Measurements from ENCODE around the gene SGK2.
"Not testable (repeated sequence)": the region's sequence is repeated elsewhere in the genome, so short reads cannot be mapped to it uniquely, and the experiment has no call there.

SGK2 gene

DNA sequence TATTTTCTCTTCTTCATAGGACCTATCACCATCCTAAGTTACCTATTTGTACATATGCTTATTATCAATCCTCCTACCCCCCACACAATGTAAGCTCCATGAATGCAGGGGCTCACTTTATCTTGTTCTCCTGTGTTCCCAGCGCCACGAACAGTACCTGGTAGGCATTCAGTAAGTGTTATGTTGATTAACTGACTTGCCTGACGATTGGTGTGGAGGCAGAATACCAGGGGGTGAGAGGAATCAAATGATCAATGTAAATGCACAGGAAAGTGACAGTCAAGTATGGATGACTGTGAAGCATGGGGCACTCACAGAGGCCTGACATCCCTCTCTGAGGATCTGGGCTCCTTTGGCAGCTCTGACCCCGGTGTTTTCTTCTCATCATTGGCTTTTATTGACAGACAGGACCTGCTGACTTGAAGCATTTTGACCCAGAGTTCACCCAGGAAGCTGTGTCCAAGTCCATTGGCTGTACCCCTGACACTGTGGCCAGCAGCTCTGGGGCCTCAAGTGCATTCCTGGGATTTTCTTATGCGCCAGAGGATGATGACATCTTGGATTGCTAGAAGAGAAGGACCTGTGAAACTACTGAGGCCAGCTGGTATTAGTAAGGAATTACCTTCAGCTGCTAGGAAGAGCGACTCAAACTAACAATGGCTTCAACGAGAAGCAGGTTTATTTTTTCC, 25.8 kb downstream of the SGK2 start:
- DNase-seq (ENCODE audit: low spot score) = no peak
- TF ChIP-seq, protein P1, sequence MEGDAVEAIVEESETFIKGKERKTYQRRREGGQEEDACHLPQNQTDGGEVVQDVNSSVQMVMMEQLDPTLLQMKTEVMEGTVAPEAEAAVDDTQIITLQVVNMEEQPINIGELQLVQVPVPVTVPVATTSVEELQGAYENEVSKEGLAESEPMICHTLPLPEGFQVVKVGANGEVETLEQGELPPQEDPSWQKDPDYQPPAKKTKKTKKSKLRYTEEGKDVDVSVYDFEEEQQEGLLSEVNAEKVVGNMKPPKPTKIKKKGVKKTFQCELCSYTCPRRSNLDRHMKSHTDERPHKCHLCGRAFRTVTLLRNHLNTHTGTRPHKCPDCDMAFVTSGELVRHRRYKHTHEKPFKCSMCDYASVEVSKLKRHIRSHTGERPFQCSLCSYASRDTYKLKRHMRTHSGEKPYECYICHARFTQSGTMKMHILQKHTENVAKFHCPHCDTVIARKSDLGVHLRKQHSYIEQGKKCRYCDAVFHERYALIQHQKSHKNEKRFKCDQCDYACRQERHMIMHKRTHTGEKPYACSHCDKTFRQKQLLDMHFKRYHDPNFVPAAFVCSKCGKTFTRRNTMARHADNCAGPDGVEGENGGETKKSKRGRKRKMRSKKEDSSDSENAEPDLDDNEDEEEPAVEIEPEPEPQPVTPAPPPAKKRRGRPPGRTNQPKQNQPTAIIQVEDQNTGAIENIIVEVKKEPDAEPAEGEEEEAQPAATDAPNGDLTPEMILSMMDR (IDR thresholded peaks at IDR 0.05; ENCODE audit: extremely low read depth, missing control alignments) = no peak

DNA sequence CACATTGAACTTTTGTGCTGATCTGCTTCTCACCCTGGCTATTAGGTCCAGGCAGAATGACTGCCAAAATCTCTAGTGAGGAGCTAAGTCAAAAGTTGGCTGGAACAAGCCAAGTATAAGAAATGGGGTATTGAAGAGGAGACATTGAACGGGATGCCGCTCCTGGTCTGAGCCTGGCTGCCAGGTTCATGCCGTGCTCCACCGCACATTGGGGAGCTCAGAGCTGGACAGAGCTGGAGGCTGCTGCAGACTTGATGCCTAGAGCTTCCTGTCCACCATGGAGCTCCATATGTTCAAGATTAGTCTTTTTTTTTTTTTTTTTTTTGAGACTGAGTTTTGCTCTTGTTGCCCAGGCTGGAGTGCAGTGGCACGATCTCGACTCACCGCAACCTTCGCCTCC, 27.8 kb downstream of the SGK2 start:
- no peak for DNase-seq (ENCODE audit: low spot score)
- TF ChIP-seq, protein P1 (IDR thresholded peaks at IDR 0.05; ENCODE audit: extremely low read depth, missing control alignments) = no peak

DNA sequence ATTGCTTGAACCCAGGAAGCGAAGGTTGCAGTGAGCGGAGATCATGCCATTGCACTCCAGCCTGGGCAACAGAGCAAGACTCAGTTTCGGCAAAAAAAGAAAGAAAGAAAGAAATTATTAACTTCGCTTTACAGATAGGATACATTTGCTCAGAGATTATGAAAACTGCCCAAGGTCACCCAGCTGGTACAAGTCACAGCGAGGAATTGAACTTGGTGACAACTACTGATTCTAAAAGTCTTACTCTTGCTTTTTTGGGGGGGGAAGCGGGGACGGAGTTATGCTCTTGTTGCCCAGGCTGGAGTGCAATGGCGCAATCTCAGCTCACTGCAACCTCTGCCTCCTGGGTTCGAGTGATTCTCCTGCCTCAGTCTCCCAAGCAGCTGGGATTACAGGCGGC, 29.7 kb downstream of the SGK2 start:
- not testable (repeated sequence) for DNase-seq (ENCODE audit: low spot score)

DNA sequence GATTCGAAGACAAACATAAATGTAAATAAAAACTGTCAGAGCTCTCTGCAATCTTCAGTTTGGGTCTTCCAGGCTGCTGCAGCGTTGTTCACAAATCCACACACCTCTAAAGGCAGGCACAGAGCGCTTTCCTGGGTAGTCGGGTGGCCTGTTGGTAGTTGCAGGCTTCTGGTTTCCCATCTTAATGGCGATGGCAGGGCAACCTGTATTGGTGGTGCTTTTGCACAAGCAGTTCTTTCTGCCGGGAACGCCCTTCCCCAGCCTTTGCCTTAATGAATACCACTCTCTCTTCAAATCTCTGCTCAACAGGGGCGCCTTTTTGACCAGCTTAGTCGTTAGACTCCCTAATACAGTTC, 31.2 kb downstream of the SGK2 start:
- TF ChIP-seq, protein P1 (IDR thresholded peaks at IDR 0.05; ENCODE audit: extremely low read depth, missing control alignments) = no peak
- peak; percentile 38 for DNase-seq (ENCODE audit: low spot score)

DNA sequence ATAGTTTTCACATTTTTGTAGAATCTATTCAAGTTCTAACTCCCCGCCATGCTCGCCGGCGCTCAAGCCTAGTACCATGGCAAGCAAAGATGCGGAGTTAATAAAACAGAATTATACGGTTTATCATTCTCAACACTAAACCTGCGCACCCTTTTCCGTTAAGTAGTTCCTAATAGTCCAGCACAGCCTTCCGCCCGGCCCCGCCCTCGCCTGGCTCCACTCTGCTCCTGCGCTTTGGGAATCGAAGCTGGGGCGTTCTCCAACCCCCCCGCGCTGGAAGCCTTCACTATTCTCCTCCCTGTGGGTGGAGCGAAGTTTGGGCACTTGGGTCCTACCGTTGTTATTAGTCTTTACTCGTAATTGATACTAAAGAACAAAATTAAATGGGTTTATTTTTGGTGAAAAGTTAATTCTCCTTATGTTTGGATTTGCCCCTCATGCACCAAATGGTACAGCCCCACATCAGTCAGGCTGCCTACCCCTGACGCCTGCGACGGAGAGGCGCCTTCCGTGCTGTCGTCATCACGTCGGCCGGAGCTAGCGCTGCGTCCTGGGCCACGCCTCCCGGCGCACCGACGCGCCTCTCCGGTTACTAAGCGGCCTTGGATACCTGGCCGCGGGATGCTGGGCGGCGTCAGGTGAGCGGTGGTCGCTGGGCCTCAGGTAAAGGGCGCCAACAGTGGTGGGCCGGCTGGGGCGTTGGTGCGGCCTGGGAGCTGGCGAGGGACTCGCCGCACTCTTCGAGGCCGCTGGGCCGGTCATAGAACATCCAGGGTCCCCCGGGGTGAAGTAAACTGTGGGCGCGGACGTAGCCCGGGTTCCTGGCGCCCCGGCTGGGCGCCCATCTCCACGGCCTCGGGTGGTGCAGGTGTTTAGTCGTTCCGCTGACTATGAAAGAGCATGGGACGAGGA, 31.8 kb downstream of the SGK2 start, which contains the start of gene IFT52:
Gene IFT52 (plus strand): TSS at position 546 of the 912 bp plus-strand sequence. CDS start 3,762 bp downstream, outside the sequence.
- TF ChIP-seq, protein P1 (IDR thresholded peaks at IDR 0.05; ENCODE audit: extremely low read depth, missing control alignments) = no peak
- DNase-seq (ENCODE audit: low spot score) = peak; percentile 93

DNA sequence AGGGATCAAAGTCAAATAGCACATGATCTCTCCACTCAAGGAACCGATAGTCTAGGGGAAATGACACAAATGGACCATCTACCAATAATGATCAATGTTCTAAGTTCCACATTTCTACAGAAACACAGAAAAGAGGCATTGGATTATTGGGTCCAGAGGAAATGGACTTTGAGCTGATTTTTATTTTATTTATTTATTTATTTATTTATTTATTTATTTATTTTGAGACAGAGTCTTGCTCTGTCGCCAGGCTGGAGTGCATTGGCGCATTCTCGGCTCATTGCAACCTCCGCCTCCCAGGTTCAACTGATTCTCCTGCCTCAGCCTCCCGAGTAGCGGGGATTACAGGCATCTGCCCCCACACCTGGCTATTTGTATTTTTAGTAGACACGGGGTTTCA, 43.1 kb downstream of the SGK2 start:
- not testable (repeated sequence) for DNase-seq (ENCODE audit: low spot score)

DNA sequence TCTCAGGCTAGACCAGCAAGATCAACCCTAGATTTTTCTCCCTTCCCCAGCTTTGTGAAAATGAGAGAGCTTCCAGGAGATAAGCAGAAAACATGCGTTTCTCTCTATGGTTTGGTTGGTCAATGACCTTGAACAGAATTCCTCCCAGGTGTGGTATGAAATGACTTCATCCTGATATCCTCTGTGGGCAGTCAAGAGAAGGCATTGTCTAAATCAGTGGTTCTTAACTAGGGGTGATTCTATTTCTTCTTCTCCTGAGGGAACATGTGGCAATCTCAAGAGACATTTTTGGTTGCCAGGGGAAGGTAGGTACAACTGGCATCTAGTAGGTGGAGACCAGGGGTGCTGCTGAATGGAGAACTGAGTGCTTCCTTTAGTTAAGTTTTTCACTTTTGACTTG, 44.3 kb downstream of the SGK2 start:
- TF ChIP-seq, protein P1 (IDR thresholded peaks at IDR 0.05; ENCODE audit: extremely low read depth, missing control alignments) = no peak
- DNase-seq (ENCODE audit: low spot score) = no peak

DNA sequence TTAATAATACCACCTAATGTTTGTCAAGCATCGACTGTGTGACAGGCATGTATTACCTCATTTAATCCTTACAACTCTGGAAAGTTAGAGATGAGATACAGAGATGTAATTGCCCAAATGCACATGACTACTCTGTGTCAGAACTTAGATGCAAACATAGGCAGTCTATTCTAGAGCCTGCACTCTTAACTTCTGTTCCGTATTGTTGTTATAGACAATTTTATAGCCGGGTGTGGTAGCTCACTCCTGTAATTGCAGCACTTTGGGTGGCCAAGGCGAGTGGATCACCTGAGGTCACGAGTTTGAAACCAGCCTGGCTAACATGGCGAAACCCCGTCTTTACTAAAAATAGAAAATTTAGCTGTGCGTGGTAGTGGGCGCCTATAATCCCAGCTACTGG, 46.9 kb downstream of the SGK2 start:
- DNase-seq (ENCODE audit: low spot score) = no peak
- TF ChIP-seq, protein P1 (IDR thresholded peaks at IDR 0.05; ENCODE audit: extremely low read depth, missing control alignments) = no peak

DNA sequence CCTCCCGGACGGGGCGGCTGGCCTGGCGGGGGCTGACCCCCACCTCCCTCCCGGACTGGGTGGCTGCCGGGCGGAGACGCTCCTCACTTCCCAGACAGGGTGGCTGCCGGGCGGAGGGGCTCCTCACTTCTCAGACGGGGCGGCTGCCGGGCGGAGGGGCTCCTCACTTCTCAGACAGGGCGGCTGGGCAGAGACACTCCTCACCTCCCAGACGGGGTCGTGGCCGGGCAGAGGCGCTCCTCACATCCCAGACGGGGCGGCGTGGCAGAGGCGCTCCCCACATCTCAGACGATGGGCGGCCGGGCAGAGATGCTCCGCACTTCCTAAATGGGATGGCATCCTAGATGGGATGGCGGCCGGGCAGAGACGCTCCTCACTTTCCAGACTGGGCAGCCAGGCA, 48.5 kb downstream of the SGK2 start:
- not testable (repeated sequence) for DNase-seq (ENCODE audit: low spot score)

All from GM20000 (cell line).